HL-60/S4 treated with retinoic acid at 250 ng/mL for 4 days and 3 days (cell line): ENCODE measurements around the gene WNT9A.
"Not testable (repeated sequence)": the region's sequence is repeated elsewhere in the genome, so short reads cannot be mapped to it uniquely, and the experiment has no call there.

ENCODE experiments used
- in situ Hi-C: fragments of 300-500 bp; cut with MboI; formaldehyde crosslinking; loops from 2 replicates; pipeline ENCODE4 v1.7.0; 2022; ENCODE audit warnings: low sequenced_read_pairs

WNT9A gene

GRCh38 chr1:227947676-227948492 is at the start of gene WNT9A:
Gene WNT9A, minus strand, starts transcription at chr1:227947932. Its CDS starts 45 bp downstream, at chr1:227947887.
- in situ Hi-C loops, result no loop called here

GRCh38 chr1:227996187-227996950 is 48.6 kb upstream of the WNT9A start:
- in situ Hi-C loops, result no loop called here

- in situ Hi-C loops, result no loop called here
Observed at GRCh38 chr1:227994632-227995300, 47.0 kb upstream of the WNT9A start.

GRCh38 chr1:227987181-227987580 is 39.4 kb upstream of the WNT9A start:
- in situ Hi-C loops, result no loop called here

- in situ Hi-C loops, result not testable (repeated sequence)
Observed at GRCh38 chr1:227975583-227976283, 28.0 kb upstream of the WNT9A start.

- in situ Hi-C loops, result loop anchor here (25.0 kb wide), 1 partner anchor 212 kb away; no protein-coding TSS in a partner anchor
Observed at GRCh38 chr1:227973724-227974288, 26.1 kb upstream of the WNT9A start.

GRCh38 chr1:227972843-227973374 is 25.2 kb upstream of the WNT9A start:
- in situ Hi-C loops, result loop anchor here (25.0 kb wide), 1 partner anchor 211 kb away; no protein-coding TSS in a partner anchor

GRCh38 chr1:227972283-227972679 is 24.5 kb upstream of the WNT9A start:
- in situ Hi-C loops, result loop anchor here (25.0 kb wide), 1 partner anchor 210 kb away; no protein-coding TSS in a partner anchor

- in situ Hi-C loops, result loop anchor here (25.0 kb wide), 1 partner anchor 209 kb away; no protein-coding TSS in a partner anchor
Observed at GRCh38 chr1:227971643-227972282, 24.0 kb upstream of the WNT9A start.

- in situ Hi-C loops, result loop anchor here (25.0 kb wide), 1 partner anchor 209 kb away; no protein-coding TSS in a partner anchor
Observed at GRCh38 chr1:227971216-227971615, 23.5 kb upstream of the WNT9A start.

- in situ Hi-C loops, result loop anchor here (25.0 kb wide), 1 partner anchor 208 kb away; no protein-coding TSS in a partner anchor
Observed at GRCh38 chr1:227970076-227970995, 22.6 kb upstream of the WNT9A start.

- in situ Hi-C loops, result loop anchor here (25.0 kb wide), 1 partner anchor 206 kb away; no protein-coding TSS in a partner anchor
Observed at GRCh38 chr1:227967815-227968214, 20.1 kb upstream of the WNT9A start.

GRCh38 chr1:227966733-227967132 is 19.0 kb upstream of the WNT9A start:
- in situ Hi-C loops, result loop anchor here (25.0 kb wide), 1 partner anchor 204 kb away; no protein-coding TSS in a partner anchor

- in situ Hi-C loops, result loop anchor here (25.0 kb wide), 1 partner anchor 200 kb away; no protein-coding TSS in a partner anchor
Observed at GRCh38 chr1:227961651-227962466, 14.1 kb upstream of the WNT9A start.

GRCh38 chr1:227959325-227959860 is 11.7 kb upstream of the WNT9A start:
- in situ Hi-C loops, result loop anchor here (25.0 kb wide), 1 partner anchor 197 kb away; no protein-coding TSS in a partner anchor

GRCh38 chr1:227958617-227959324 is 11.0 kb upstream of the WNT9A start:
- in situ Hi-C loops, result loop anchor here (25.0 kb wide), 1 partner anchor 196 kb away; no protein-coding TSS in a partner anchor
